ENCODE measurements around the gene LRRC7.
"Not testable (repeated sequence)": the region's sequence is repeated elsewhere in the genome, so short reads cannot be mapped to it uniquely, and the experiment has no call there.

Gene LRRC7

GRCh38 chr1:69932760-69933159 is 365.0 kb downstream of the LRRC7 start:
- no peak for DNase-seq (ENCODE audit: low read depth)
- H3K4me3 ChIP-seq (ENCODE audit: low read length), result no peak overlapping the region
- TF ChIP-seq CTCF (conservative IDR thresholded peaks at IDR 0.05; ENCODE audit: low read depth, low read length), result no peak

GRCh38 chr1:69940231-69940630 is 372.5 kb downstream of the LRRC7 start:
- no peak for DNase-seq (ENCODE audit: low read depth)
- H3K4me3 ChIP-seq (ENCODE audit: low read length), result no peak overlapping the region
- TF ChIP-seq CTCF (conservative IDR thresholded peaks at IDR 0.05; ENCODE audit: low read depth, low read length), result no peak

DNA sequence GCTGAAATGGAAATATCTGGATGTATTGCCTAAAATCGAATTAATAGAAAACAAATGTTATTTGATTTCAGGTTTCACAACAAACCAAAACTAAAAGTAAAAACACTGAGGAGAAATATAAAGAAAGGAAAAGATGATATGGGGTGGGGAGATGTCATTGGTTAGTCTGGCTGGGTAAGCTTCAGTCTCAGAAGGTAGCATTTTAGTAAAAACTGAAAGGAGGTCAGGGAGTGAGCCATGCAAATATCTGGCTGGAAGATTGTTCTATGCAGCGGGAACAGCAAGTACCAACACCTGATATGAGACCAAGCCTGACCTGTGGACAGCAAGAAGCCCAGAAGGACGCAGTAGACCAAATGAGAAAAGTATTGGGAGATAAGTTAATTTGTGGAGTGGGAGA is 373.1 kb downstream of the LRRC7 start:
- DNase-seq (ENCODE audit: low read depth), result no peak
- no peak overlapping the region for H3K4me3 ChIP-seq (ENCODE audit: low read length)

DNA sequence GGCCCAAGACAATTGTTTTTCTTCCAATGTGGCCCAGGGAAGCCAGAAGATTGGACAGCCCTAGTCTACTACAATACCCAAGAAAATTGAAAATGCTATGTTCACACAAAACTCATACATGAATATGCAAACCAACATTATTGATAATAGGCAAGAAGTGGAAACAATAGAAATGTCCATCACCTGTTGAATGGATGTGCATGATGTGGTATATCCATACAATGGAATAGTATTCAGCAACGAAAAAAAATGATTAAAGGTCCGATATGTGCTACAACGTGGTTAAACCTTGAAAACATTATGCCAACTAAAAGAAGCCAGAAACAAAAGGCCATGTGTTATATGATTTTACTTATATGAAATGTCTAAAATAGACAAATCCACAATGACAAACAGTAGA is 375.3 kb downstream of the LRRC7 start:
- DNase-seq (ENCODE audit: low read depth), result no peak
- no peak for TF ChIP-seq CTCF (conservative IDR thresholded peaks at IDR 0.05; ENCODE audit: low read depth, low read length)
- no peak overlapping the region for H3K4me3 ChIP-seq (ENCODE audit: low read length)

More for the DNA sequence above, 373.1 kb downstream of the LRRC7 start:
- TF ChIP-seq CTCF (conservative IDR thresholded peaks at IDR 0.05; ENCODE audit: low read depth, low read length), result no peak

DNA sequence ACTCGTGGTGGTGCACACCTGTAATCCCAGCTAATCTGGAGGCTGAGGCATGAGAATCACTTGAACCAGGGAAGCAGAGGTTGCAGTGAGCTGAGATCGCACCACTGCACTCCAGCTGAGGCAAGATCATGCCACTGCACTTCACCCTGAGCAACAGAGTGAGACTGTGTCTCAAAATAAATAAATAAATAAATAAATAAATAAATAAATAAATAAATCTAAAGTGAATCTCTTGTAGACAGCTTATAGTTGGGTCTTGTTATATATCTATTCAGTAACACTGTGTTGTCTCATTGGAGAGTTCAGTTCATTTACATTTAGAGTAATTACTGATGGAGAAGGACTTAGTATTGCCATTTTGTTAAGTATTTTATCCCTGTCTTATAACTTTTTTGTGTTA is 379.2 kb downstream of the LRRC7 start:
- DNase-seq (ENCODE audit: low read depth), result no peak
- no peak for TF ChIP-seq CTCF (conservative IDR thresholded peaks at IDR 0.05; ENCODE audit: low read depth, low read length)
- H3K4me3 ChIP-seq (ENCODE audit: low read length), result no peak overlapping the region

GRCh38 chr1:69947837-69948236 is 380.1 kb downstream of the LRRC7 start:
- no peak for TF ChIP-seq CTCF (conservative IDR thresholded peaks at IDR 0.05; ENCODE audit: low read depth, low read length)
- DNase-seq (ENCODE audit: low read depth), result no peak
- no peak overlapping the region for H3K4me3 ChIP-seq (ENCODE audit: low read length)

GRCh38 chr1:69952676-69953075 is 385.0 kb downstream of the LRRC7 start:
- DNase-seq (ENCODE audit: low read depth), result no peak

GRCh38 chr1:69962452-69962851 is 394.7 kb downstream of the LRRC7 start:
- H3K4me3 ChIP-seq (ENCODE audit: low read length); DNase-seq (ENCODE audit: low read depth): not testable (repeated sequence)

More at GRCh38 chr1:69952676-69953075, 385.0 kb downstream of the LRRC7 start:
- no peak overlapping the region for H3K4me3 ChIP-seq (ENCODE audit: low read length)
- no peak for TF ChIP-seq CTCF (conservative IDR thresholded peaks at IDR 0.05; ENCODE audit: low read depth, low read length)
